Measurements from ENCODE around the gene EN1. TPM values are rescaled to one million over a fixed set of nuclear protein-coding genes. Genes with fewer than 3 reads are reported as not detected.

The EN1 gene
- total and polyA plus RNA-seq, 9 donors: not detected

DNA sequence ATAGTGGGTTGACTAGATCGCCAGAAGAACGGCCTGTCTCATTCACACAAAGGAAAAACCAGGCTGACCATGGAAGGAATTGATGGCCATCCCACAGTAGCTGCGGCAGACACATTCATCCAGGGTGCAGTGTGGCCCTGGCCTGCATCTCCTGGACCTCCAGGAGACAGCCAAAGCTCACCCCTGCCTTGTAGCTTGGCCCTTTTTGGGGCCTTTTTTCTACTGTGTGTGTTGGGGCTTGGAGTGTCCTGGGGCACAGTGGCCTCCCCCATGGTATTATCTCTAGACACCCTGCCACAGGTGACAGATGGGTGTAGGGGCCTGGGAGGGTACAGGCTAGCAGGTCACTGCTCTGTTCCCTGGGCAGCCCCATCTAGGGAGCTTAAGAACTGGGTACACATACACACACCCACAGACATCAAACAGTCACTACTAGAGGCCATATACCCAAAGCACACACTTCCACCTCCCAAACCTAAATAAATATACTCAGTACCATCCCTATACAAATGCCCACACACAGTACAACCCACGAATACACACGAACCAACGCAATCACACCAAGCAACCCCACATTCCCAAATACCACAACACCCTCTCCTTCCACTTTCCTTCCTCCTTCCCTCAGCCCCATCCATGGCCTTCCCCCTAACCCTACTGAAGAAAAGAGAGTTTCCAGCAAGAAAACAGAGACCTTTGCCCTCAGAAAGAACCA is 8.6 kb downstream of the EN1 start:
- Histone ChIP-seq H3K4me1 (ENCODE audit: insufficient read depth) (peaks cover 7% of the 10 kb centered on the region), H3K27me3 (no peaks in the 10 kb centered on the region), H3K9me3 (no peaks in the 10 kb centered on the region), H3K4me3 (no peak overlapping the region), H3K27ac (no peak overlapping the region), H3K36me3 (no peaks in the 10 kb centered on the region)
- intact Hi-C loops (cut with DNase I): no loop called here
- WGBS, 3 donors: 38 to 47% (median 41%) methylated on average over 6 of the region's 6 CpGs
- DNase-seq: no peak
- TF ChIP-seq POLR2A (IDR thresholded peaks at IDR 0.05) (no peak), CTCF (IDR thresholded peaks at IDR 0.05) (no peak), EP300 (IDR thresholded peaks at IDR 0.05) (no peak)

DNA sequence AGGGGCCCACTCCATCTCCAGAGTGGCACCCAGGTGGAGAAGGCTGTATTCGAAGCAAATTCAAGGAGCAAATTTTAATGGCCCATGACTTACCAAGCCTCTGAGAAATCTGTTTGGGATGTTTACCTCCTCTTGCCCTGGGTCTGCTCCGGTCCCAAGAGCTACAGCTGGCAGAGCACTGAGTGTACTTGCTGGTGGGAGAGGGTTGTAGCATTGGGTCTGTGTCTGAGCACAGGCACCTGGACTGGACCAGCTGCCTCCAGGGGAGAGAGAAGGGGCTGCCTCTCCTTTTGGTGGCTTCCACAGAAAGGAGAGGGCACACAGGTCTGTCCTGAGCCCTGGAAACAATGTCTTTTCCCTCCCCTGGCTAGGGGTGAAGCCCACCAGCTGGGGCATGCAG is 9.8 kb downstream of the EN1 start:
- Histone ChIP-seq H3K27me3 (no peaks in the 10 kb centered on the region), H3K4me1 (ENCODE audit: insufficient read depth) (peaks cover 5% of the 10 kb centered on the region), H3K4me3 (no peak overlapping the region), H3K27ac (no peak overlapping the region), H3K36me3 (no peaks in the 10 kb centered on the region), H3K9me3 (no peaks in the 10 kb centered on the region)
- no peak for DNase-seq
- intact Hi-C loops (cut with DNase I): no loop called here
- TF ChIP-seq POLR2A (IDR thresholded peaks at IDR 0.05) (no peak), EP300 (IDR thresholded peaks at IDR 0.05) (no peak), CTCF (IDR thresholded peaks at IDR 0.05) (no peak)
- 21 to 28% (median 28%) methylated on average over 2 of the region's 2 CpGs for WGBS, 3 donors

DNA sequence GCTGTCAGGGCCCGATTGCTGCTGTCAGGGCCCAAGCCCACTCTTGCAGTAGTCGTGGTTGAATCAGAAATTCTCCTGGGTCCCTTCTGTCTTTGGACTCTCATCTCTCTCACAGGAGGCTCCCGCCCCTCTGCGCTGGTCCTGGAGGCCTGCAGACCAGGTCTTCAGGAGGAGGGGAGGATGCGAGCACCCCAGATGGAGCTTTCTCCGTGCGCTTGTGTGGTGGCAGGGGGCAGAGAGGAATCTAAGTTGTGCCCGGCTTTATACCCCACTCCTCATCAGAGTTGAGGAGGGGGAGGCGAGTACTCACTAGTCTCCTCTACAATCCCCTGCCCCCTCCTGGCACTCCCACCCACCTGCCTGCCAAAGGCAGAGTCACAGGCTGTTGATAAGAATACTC is 10.4 kb downstream of the EN1 start:
- Histone ChIP-seq H3K27me3 (no peaks in the 10 kb centered on the region), H3K27ac (no peak overlapping the region), H3K36me3 (no peaks in the 10 kb centered on the region), H3K4me3 (no peak overlapping the region), H3K4me1 (ENCODE audit: insufficient read depth) (peaks cover 5% of the 10 kb centered on the region), H3K9me3 (no peaks in the 10 kb centered on the region)
- TF ChIP-seq POLR2A (IDR thresholded peaks at IDR 0.05) (no peak), CTCF (IDR thresholded peaks at IDR 0.05) (no peak)
- no peak for DNase-seq
- WGBS, 3 donors: 17 to 18% (median 17%) methylated on average over 9 of the region's 9 CpGs
- intact Hi-C loops (cut with DNase I): no loop called here

GRCh38 chr2:118836411-118836930 is 11.0 kb downstream of the EN1 start:
- WGBS, 3 donors: 10 to 16% (median 10%) methylated on average over 8 of the region's 8 CpGs
- Histone ChIP-seq H3K4me3 (no peak overlapping the region), H3K4me1 (ENCODE audit: insufficient read depth) (peaks cover 2% of the 10 kb centered on the region), H3K27ac (no peak overlapping the region), H3K27me3 (no peaks in the 10 kb centered on the region), H3K9me3 (no peaks in the 10 kb centered on the region), H3K36me3 (no peaks in the 10 kb centered on the region)
- intact Hi-C loops (cut with DNase I): no loop called here
- DNase-seq: no peak
- TF ChIP-seq EP300 (IDR thresholded peaks at IDR 0.05) (no peak), POLR2A (IDR thresholded peaks at IDR 0.05) (no peak), CTCF (IDR thresholded peaks at IDR 0.05) (no peak)
